GM18909 (cell line): ENCODE measurements around the gene AOC2.
"Not testable (repeated sequence)": the region's sequence is repeated elsewhere in the genome, so short reads cannot be mapped to it uniquely, and the experiment has no call there.

Experiments used
- ATAC-seq: cut with Tn5 transposase; IDR thresholded peaks from one replicate; pipeline ENCODE4 v1.9.1; 2021; ENCODE audit warnings: mild to moderate bottlenecking; ENCODE audit not compliant: unreplicated experiment, poor library complexity

AOC2 gene

DNA sequence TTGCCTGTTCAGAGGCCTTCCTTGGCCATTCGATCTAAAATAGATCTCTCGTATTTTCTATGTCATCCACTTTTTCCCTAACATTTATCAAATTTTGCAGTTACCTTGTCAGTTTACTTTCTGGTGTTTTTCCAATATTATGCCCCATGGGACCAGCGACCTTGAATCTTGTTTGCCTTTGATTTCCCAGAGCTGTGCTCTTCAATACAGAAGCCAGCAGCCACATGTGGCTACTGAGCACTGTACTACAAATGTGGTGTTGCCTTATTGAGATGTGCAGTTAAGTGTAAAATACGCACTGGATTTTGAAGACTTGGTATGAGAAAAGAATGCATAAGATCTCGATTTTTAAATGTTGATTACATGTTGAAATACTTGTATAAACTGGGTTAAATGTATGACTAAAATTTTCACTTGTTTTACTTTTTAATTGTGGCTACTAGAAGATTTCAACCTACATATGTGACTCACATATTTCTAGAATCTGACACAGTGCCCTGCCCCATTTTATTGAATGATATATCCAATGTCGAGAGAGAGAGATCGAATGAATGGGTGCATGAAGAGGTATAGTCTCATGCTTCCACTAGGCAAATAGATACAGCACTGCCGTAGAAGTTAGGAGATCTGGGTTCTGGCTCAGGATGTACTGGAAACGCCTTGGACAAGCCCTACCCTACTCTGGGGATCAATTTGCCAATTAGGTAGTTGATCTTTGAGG is 12.0 kb upstream of the AOC2 start:
- ATAC-seq, result no peak

DNA sequence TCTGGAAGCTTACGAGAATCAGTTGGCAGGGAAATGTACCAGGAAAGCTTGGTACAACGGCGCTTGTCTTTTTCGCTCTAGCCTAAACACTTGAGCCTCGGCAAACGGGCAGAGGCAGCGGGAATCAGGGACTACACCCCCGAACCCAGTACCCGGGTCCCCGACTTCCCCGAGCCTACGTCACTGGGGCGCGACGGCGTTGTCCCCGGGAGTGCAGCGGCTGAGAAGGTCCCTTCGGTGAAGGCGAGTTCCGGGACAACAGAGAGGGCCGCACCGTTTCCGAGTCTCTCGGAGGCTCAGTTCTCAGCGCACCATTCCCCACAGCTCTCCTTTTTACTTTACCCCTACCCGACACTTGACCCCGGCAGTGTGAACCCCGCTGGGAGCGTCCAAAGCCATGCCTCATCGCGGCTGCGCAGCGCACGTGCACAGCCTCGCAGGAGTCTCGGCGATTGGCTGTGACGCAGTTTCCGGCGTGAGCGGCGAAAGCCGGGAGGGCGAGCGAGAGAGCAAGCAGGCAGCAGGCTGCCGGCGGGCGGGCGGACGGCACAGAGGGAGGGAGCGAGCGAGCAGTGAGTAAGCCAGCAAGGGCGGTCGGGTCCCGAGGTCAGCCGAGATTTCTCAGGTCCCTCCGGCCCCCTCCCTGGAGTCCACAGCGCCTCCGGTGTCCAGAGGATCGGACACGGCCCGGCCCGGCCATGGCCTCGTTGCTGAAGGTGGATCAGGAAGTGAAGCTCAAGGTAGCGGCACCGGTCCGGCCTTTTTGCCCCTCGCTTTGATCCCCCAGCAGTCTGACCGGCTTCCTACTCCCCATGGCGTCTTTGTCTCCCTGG is 11.2 kb upstream of the AOC2 start, which contains the start of gene PSME3:
Gene PSME3, plus strand, starts transcription at position 464 of the 833 bp plus-strand sequence. Its CDS starts 235 bp downstream, at position 699.
- peak; percentile 76 for ATAC-seq

DNA sequence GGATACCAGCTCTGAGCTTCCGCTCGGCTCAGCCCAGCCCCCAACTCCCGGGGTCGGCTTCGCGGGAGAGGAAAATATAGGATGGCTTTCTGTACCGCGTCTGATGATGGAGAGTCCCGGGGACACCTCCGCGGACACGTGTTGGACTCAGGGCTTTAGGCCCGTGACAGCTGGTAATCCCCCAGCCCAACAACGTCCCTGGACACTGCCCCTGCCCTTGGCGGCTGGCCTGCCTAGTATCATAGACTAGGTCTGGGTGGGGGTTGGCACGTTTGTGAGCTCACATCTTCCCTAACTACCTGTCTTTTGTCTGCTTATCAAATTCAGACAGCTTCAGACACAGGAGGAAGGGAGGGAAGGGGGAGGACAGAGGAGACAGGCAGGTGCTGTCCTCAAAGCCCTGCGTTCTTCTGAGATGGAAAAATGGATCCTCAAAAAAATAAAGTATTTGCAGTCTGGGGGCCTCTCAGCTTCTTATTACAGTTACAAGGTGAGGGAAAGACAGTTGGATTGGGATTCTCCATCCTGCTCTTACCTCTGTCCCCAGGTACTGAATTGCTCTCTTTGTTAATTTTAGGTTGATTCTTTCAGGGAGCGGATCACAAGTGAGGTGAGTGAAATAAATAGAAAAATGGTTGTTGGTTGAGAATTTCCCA is 10.5 kb upstream of the AOC2 start:
- ATAC-seq, result peak; percentile 26

DNA sequence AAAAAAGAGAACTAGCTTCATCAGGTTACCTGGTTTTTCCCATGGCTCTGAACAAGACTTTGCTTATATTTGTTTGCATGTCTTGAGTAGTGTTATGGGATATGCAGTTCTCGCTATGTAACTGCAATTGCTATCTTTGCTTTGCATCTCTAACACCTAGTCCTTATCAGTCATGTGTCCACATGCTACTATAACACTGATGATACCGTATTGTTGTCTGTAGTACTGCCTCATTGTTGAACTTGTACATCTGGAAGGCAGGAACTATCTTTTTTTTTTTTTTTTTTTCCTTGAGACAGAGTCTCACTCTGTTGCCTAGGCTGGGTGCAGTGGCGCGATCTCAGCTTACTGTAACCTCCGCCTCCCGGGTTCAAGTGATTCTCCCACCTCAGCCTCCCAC is 8.6 kb upstream of the AOC2 start:
- ATAC-seq, result no peak

DNA sequence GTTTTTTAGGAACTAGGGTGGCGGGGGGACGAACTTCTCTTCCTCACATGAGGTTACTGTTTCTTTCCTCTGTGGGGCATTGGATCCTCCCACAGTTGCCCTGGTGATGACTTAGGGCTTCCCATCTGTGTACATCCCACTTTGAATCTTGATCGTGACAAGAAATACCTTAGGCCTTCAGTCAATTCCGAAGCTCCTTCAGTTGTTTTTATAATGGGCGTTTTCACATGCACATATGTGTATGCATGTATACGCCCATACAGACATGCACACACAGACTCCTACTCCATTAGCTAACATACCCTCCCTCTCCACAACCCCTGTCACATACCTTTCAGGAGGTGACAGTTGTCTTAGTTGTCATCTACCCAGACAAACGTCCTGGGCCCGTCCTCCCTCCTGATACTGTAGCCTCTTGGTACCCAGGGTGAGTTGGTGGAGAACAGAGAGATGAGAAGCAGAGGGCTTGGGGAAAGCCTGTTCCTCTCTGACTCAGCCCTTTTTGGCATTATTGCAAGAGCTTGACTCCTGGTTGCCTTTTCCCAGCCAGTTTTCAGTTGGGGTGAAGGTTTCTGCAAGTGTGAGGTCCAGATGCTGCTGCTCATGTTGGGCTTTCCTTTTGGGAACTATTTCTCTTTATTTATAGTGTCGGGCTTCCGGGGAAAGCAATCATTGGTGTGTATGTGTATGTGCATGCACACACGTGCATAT is 2.2 kb upstream of the AOC2 start:
- ATAC-seq, result no peak

DNA sequence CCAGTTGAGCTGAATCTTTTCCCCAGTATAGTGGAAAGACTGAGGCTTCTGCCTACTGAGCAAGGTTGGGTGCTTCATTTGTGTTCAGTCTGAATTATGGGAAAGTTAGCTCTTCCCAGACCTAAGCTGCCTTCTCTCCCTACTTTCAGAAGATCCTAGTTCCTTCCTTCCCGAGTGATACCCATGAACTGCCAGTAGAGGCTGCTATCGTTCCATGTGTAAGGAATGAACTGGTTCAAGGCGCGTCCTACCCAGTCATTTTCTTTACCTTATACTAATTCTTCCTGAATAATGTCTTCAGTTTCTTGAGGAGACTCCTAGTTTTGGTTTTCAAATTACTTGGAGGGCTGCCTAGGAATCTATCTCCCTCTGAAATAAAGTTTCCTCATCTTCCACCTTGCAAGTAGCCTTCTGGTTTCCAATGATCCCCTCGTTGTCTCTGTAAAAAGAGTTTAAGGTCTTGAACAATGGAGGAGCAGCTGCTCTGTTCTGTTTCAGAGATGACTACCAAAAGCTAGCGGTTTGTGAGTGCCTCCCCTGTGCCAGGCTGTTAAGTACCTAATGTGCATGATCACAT is 934 bp upstream of the AOC2 start:
- ATAC-seq, result no peak

DNA sequence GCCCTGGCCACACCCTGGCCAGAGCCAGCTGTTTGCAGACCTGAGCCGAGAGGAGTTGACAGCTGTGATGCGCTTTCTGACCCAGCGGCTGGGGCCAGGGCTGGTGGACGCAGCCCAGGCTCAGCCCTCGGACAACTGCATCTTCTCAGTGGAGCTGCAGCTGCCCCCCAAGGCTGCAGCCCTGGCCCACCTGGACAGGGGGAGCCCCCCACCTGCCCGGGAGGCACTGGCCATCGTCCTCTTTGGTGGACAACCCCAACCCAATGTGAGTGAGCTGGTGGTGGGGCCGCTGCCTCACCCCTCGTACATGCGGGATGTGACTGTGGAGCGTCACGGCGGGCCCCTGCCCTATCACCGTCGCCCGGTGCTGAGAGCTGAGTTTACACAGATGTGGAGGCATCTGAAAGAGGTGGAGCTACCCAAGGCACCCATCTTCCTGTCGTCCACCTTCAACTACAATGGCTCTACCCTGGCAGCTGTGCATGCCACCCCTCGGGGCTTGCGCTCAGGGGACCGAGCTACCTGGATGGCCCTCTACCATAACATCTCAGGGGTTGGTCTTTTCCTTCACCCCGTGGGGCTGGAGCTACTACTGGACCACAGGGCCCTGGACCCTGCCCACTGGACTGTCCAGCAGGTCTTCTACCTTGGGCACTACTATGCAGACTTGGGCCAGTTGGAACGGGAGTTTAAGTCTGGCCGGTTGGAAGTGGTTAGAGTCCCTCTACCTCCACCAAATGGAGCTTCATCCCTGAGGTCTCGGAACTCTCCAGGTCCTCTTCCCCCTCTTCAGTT is 578 bp downstream of the AOC2 start:
- no peak for ATAC-seq

DNA sequence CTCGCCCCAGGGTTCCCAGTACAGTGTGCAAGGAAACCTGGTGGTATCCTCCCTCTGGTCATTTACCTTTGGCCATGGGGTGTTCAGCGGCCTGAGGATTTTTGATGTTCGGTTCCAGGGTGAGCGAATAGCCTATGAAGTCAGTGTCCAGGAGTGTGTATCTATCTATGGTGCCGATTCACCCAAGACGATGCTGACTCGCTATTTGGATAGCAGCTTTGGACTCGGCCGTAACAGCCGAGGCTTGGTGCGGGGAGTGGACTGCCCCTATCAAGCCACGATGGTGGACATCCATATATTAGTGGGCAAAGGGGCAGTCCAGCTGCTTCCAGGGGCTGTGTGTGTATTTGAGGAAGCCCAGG is 1.2 kb downstream of the AOC2 start:
- no peak for ATAC-seq

DNA sequence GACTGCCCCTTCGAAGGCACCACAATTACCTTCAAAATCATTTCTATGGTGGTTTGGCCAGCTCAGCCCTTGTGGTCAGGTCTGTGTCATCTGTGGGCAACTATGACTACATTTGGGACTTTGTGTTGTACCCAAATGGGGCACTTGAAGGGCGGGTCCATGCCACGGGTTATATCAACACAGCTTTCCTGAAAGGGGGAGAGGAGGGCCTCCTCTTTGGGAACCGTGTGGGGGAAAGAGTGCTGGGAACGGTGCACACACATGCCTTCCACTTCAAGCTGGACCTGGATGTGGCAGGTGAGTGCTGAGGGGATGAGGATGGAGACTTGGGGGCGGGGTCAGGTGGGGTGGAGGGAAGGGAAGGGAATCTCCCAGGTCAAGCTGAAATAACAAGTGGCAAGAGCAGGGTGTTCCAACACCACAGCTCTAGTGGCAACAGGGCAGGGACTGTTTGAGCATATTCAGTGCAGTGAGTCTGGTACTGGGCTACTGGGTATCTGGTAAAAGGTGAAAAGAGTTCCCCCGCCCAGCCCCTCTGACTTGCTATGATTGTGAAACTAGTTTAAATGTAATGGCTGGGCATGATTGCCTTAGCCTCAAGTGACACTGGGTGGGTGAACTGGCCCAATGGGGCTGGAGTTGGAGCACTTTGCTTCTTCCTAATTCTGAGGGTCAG is 1.7 kb downstream of the AOC2 start:
- no peak for ATAC-seq

DNA sequence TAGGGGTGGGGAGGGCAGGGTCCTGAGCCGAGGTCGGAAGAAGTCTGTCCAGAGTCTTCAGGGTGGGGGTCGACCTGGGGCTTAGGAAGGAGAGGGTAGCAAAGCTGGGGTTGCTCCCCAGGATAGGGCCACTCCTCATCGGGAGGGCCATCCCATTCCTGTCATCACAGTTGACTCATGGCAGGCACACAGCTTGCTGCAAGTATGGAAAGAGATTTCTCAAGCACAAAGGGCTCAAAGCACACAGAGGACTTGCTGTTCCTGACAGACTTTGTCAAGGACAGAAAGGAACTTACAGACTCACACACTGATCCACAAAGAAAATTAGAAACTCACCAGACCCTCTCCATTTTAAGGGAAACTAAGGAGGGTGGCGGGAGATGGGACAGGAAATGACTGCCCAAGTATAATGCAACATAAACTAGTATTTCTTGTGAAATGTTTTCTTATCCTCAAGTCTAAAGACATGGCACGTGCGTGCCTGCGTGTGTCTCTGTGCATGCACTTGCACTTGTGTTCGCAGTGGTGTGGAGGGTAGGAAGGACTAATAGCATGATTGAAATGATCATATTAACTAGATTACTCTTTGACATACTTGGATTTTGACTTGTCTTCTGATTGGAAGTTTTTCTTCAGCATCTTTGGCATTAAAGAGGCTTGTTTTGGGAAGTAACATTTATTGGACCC is 2.4 kb downstream of the AOC2 start:
- ATAC-seq, result no peak

DNA sequence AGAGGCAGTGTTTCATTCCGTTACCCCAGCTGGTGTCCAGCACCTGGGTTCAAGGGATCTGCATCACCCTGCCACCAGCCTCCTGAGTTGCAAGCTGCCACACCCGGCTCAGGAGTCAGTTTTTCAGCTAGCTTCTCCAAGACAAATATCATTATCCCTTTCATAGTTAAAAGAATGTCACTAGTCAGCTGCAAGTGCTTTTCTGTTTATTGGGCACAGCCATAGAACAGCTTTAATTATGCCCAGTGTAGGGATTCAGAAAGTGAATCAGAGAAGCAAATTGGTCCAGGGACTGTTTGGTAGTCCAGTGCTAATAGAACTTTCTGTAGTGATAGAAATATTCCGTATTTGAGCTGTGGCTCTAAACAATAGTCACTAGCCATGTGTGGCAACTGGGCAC is 3.7 kb downstream of the AOC2 start:
- no peak for ATAC-seq

DNA sequence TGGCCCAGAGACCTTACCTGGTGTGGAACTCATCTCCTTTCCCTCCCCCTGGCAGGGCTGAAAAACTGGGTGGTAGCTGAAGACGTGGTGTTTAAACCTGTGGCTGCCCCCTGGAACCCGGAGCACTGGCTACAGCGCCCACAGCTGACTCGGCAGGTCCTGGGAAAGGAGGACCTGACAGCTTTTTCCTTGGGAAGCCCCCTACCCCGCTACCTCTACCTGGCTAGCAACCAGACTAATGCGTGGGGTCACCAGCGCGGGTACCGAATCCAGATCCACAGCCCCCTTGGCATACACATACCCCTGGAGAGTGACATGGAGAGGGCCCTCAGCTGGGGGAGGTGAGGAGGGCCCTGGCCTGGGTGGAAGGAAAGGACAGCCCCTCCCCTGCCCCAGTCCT is 4.7 kb downstream of the AOC2 start:
- no peak for ATAC-seq

DNA sequence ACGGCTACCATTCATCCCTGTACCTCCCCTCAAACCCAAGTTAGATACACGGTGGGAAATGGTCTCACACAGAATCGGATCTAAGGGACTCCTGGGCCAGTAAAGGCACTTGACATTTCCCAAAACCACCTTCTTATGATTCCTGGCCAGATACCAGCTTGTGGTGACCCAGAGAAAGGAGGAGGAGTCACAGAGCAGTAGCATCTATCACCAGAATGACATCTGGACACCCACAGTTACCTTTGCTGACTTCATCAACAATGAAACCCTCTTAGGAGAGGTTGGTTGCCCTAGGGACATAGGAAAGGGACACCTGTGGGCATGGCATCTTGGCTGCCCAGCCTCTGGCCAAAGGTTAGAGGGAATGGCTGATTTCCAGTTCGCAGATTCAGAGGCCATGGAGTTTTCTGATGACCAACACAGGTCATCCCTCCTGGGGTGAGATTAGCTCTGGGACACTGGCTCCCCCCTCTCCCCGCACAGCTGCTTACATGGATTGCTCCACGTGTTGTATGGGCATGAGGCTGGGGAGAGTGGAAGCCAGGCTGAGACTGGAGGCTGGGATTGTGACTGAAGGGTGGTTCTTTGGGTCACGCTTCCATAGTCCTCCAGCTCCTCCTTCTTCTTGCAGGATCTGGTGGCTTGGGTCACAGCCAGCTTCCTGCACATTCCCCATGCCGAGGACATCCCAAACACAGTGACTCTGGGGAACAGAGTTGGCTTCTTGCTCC is 5.2 kb downstream of the AOC2 start:
- ATAC-seq, result no peak

DNA sequence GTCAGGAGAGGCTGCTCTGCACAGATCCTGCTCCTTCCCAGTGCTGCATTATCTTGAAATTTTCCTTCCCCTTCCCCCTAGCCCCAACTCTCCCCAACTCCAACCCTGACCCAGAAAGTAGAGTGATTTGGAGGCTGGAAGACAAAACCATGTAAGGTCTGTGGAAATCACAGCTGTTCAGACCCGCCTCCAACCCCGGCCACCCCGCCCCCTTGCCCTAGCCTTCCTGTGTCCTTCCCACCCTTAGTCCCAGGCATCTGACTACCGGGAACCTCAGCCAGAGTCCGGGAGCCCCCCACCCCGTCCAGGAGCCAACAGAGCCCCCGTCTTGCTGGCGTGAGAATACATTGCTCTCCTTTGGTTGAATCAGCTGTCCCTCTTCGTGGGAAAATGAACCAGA is 6.6 kb downstream of the AOC2 start, which contains the start of gene AOC3:
Gene AOC3, plus strand, starts transcription at position 246 of the 400 bp plus-strand sequence. Its CDS starts 145 bp downstream, at position 391.
- ATAC-seq, result no peak

DNA sequence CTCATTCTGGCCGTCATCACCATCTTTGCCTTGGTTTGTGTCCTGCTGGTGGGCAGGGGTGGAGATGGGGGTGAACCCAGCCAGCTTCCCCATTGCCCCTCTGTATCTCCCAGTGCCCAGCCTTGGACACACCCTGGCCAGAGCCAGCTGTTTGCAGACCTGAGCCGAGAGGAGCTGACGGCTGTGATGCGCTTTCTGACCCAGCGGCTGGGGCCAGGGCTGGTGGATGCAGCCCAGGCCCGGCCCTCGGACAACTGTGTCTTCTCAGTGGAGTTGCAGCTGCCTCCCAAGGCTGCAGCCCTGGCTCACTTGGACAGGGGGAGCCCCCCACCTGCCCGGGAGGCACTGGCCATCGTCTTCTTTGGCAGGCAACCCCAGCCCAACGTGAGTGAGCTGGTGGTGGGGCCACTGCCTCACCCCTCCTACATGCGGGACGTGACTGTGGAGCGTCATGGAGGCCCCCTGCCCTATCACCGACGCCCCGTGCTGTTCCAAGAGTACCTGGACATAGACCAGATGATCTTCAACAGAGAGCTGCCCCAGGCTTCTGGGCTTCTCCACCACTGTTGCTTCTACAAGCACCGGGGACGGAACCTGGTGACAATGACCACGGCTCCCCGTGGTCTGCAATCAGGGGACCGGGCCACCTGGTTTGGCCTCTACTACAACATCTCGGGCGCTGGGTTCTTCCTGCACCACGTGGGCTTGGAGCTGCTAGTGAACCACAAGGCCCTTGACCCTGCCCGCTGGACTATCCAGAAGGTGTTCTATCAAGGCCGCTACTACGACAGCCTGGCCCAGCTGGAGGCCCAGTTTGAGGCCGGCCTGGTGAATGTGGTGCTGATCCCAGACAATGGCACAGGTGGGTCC is 7.2 kb downstream of the AOC2 start:
- not testable (repeated sequence) for ATAC-seq

DNA sequence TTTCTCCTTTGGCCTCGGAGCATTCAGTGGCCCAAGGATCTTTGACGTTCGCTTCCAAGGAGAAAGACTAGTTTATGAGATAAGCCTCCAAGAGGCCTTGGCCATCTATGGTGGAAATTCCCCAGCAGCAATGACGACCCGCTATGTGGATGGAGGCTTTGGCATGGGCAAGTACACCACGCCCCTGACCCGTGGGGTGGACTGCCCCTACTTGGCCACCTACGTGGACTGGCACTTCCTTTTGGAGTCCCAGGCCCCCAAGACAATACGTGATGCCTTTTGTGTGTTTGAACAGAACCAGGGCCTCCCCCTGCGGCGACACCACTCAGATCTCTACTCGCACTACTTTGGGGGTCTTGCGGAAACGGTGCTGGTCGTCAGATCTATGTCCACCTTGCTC is 8.0 kb downstream of the AOC2 start:
- ATAC-seq, result no peak

DNA sequence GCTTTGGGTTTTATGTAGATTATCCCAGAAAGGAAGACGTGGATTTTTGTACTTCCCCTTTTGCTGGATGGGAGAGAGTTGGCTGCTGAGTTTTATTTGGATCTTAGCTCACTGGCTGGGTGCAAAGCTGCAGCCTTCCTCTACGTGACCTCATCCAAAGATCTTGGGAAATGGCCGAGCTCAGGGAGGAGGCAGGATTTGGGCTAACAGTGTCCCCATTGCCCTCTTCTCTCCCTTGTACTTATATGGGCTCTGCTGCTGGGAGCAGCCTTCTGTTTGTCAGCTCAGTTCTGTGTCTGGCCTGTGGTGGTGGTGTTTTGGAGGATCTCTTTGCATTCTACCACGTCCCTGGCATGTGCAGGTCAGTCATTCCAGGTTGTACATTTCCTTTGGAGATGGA is 8.6 kb downstream of the AOC2 start:
- ATAC-seq, result no peak
